Activated CD8-positive, alpha-beta T cell treated with anti-CD3 and anti-CD28 coated beads for 36 hours (primary cell): ENCODE data around the gene CDC34. TPM values are rescaled to one million over a fixed set of nuclear protein-coding genes. Genes with fewer than 3 reads are reported as not detected.

Source experiments
- ATAC-seq: fragments of 200-7000 bp; cut with Tn5 transposase; one replicate; pipeline ENCODE4 v1.10.0; 2021; ENCODE audit warnings: mild to moderate bottlenecking, moderate library complexity
- CTCF ChIA-PET: fragments of 350-600 bp; sonication (Branson Sonifier 250); formaldehyde crosslinking; loops from one replicate; lab custom pipeline; 2021; ENCODE audit warnings: antibody characterized with exemption; lab: Charles Lee
- POLR2A ChIA-PET: fragments of 350-600 bp; sonication (Branson Sonifier 250); formaldehyde crosslinking; loops from one replicate; lab custom pipeline; 2021; ENCODE audit warnings: antibody characterized with exemption; lab: Charles Lee
- DNase-seq: peaks from one replicate; pipeline ENCODE4 v3.0.0-alpha.2; 2020
- H3K27ac Mint-ChIP-seq: one replicate; pipeline ENCODE4 v1.8.0; 2021; ENCODE audit warnings: mild to moderate bottlenecking, mixed read lengths
- H3K27me3 Mint-ChIP-seq: one replicate; pipeline ENCODE4 v1.8.0; 2021; ENCODE audit warnings: mixed read lengths
- H3K36me3 Mint-ChIP-seq: one replicate; pipeline ENCODE4 v1.8.0; 2021; ENCODE audit warnings: low read depth, mixed read lengths
- H3K4me1 Mint-ChIP-seq: one replicate; pipeline ENCODE4 v1.8.0; 2021; ENCODE audit warnings: low read depth, mixed read lengths
- H3K4me3 Mint-ChIP-seq: one replicate; pipeline ENCODE4 v1.8.0; 2021; ENCODE audit warnings: mild to moderate bottlenecking, moderate library complexity, mixed read lengths
- H3K9me3 Mint-ChIP-seq: one replicate; pipeline ENCODE4 v1.8.0; 2021; ENCODE audit warnings: mixed read lengths
- CTCF ChIP-seq: fragments of 200-600 bp; IDR thresholded peaks from one replicate; pipeline ENCODE4 v1.8.0; 2022; ENCODE audit warnings: antibody characterized with exemption, mild to moderate bottlenecking
- intact Hi-C: fragments of 100-400 bp; cut with micrococcal nuclease; formaldehyde crosslinking; loops from one replicate; pipeline ENCODE4 v1.10.0; 2022
- total RNA-seq, 2 experiments: library from RNA; stranded (reverse); gene quantifications; one replicate each; pipeline ENCODE4 v1.2.3, GENCODE V29; 2021

The CDC34 gene
- total RNA-seq, 2 experiments from 2014 or later: 38.1 to 43.7 TPM

- peak overlapping the region; percentile 32 for H3K4me3 Mint-ChIP-seq
- H3K9me3 Mint-ChIP-seq: no peaks in the 10 kb centered on the region
- H3K36me3 Mint-ChIP-seq: peaks cover 6% of the 10 kb centered on the region
- ChIA-PET POLR2A (no interaction called here), CTCF (interaction anchor here (2.5 to 4.0 kb wide), 2 partner anchors 8 to 23 kb away, joined by 16 to 45 read pairs; no protein-coding TSS in a partner anchor)
- peaks cover 20% of the 10 kb centered on the region for H3K4me1 Mint-ChIP-seq
- ATAC-seq (no peak), DNase-seq (no peak)
- TF ChIP-seq CTCF: no peak
- intact Hi-C loops: no loop called here
- no peak overlapping the region for H3K27ac Mint-ChIP-seq
- no peaks in the 10 kb centered on the region for H3K27me3 Mint-ChIP-seq
Measured at GRCh38 chr19:534088-534487, 2.5 kb downstream of the CDC34 start.

GRCh38 chr19:535017-535835 lies 3.7 kb downstream of the CDC34 start:
- no peak overlapping the region for H3K4me3 Mint-ChIP-seq
- CTCF ChIA-PET: no interaction called here

GRCh38 chr19:536031-536880 lies 4.7 kb downstream of the CDC34 start:
- Mint-ChIP-seq H3K4me1 (peaks cover 16% of the 10 kb centered on the region), H3K27ac (no peak overlapping the region), H3K4me3 (no peak overlapping the region), H3K36me3 (peaks cover 6% of the 10 kb centered on the region), H3K9me3 (no peaks in the 10 kb centered on the region), H3K27me3 (no peaks in the 10 kb centered on the region)
- ChIA-PET CTCF (no interaction called here), POLR2A (interaction anchor here (0.9 to 1.1 kb wide), 2 partner anchors 8 to 9 kb away, joined by 3 read pairs; partner anchors contain the start of gene GZMM)
- no peak for TF ChIP-seq CTCF
- intact Hi-C loops: no loop called here
- ATAC-seq (no peak), DNase-seq (no peak)

More at GRCh38 chr19:535017-535835, 3.7 kb downstream of the CDC34 start:
- H3K27me3 Mint-ChIP-seq: no peaks in the 10 kb centered on the region
- H3K36me3 Mint-ChIP-seq: peaks cover 6% of the 10 kb centered on the region
- POLR2A ChIA-PET: interaction anchor here (0.9 to 1.1 kb wide), 2 partner anchors 9 to 10 kb away, joined by 3 read pairs; partner anchors contain the start of gene GZMM
- H3K27ac Mint-ChIP-seq: no peak overlapping the region
- peaks cover 20% of the 10 kb centered on the region for H3K4me1 Mint-ChIP-seq
- ATAC-seq (no peak), DNase-seq (no peak)
- no peaks in the 10 kb centered on the region for H3K9me3 Mint-ChIP-seq
- no peak for TF ChIP-seq CTCF
- intact Hi-C loops: no loop called here

GRCh38 chr19:536881-537404 lies 5.4 kb downstream of the CDC34 start:
- Mint-ChIP-seq H3K27me3 (no peaks in the 10 kb centered on the region), H3K9me3 (no peaks in the 10 kb centered on the region), H3K36me3 (peaks cover 6% of the 10 kb centered on the region), H3K4me1 (peaks cover 16% of the 10 kb centered on the region), H3K27ac (no peak overlapping the region), H3K4me3 (no peak overlapping the region)
- DNase-seq: no peak
- ChIA-PET POLR2A (interaction anchor here (1.0 kb wide), 1 partner anchor 26 kb away, joined by 3 read pairs; no protein-coding TSS in a partner anchor), CTCF (no interaction called here)
- no peak for TF ChIP-seq CTCF
- intact Hi-C loops: no loop called here
- no peak for ATAC-seq
